HepG2 (cell line): ENCODE measurements around the gene PIAS3. TPM values are rescaled to one million over a fixed set of nuclear protein-coding genes. Genes with fewer than 3 reads are reported as not detected.

Experiments used
- CREM ChIP-seq, 2 experiments: sonication (generic) in 1 of 2; formaldehyde crosslinking in 1 of 2; IDR thresholded peaks; 2 replicates each; pipeline versions ENCODE4 v1.4.0 to v1.6.1; 2016 to 2020; ENCODE audit warnings: antibody characterized with exemption in 1 of 2, mild to moderate bottlenecking in 1 of 2, missing genetic modification reagents in 1 of 2
- DDIT3 ChIP-seq: sonication (generic); formaldehyde crosslinking; IDR thresholded peaks from 2 replicates; pipeline ENCODE4 v1.4.0; 2020; ENCODE audit warnings: mild to moderate bottlenecking, missing genetic modification reagents
- GMEB1 ChIP-seq: sonication (generic); formaldehyde crosslinking; IDR thresholded peaks from 2 replicates; pipeline ENCODE4 v1.5.1; 2020; ENCODE audit warnings: missing genetic modification reagents, mild to moderate bottlenecking, borderline replicate concordance
- IRF9 ChIP-seq: sonication (generic); formaldehyde crosslinking; IDR thresholded peaks from 2 replicates; pipeline ENCODE4 v1.8.0; 2022; ENCODE audit warnings: missing genetic modification reagents, mild to moderate bottlenecking, borderline replicate concordance
- KAT7 ChIP-seq: IDR thresholded peaks from 2 replicates; pipeline ENCODE4 v1.6.1; 2018; ENCODE audit warnings: borderline replicate concordance, missing compliant biosample characterization
- PRMT3 ChIP-seq: sonication (generic); formaldehyde crosslinking; IDR thresholded peaks from 2 replicates; pipeline ENCODE4 v1.8.1; 2022; ENCODE audit warnings: low read depth, mild to moderate bottlenecking, moderate library complexity, missing genetic modification reagents, borderline replicate concordance
- STAG1 ChIP-seq: sonication (generic); formaldehyde crosslinking; IDR thresholded peaks from 2 replicates; pipeline ENCODE4 v1.4.0; 2020; ENCODE audit warnings: missing genetic modification reagents
- STAT6 ChIP-seq: sonication (generic); formaldehyde crosslinking; IDR thresholded peaks from 2 replicates; pipeline ENCODE4 v1.4.0; 2020; ENCODE audit warnings: missing genetic modification reagents, mild to moderate bottlenecking, borderline replicate concordance
- SUZ12 ChIP-seq: fragments of 150-350 bp; IDR thresholded peaks from 2 replicates; pipeline ENCODE4 v1.6.1; 2014; ENCODE audit warnings: low read depth, low read length
- TFE3 ChIP-seq: IDR thresholded peaks from 2 replicates; pipeline ENCODE4 v1.6.1; 2016
- ZNF280B ChIP-seq: sonication (generic); formaldehyde crosslinking; IDR thresholded peaks from 2 replicates; pipeline ENCODE4 v1.5.0; 2020; ENCODE audit warnings: missing genetic modification reagents, mild to moderate bottlenecking, borderline replicate concordance
- ZNF678 ChIP-seq: sonication (generic); formaldehyde crosslinking; IDR thresholded peaks from 2 replicates; pipeline ENCODE4 v1.4.0; 2020; ENCODE audit warnings: mild to moderate bottlenecking, missing genetic modification reagents
- ZNF772 ChIP-seq: sonication (generic); formaldehyde crosslinking; IDR thresholded peaks from 2 replicates; pipeline ENCODE4 v1.5.0; 2020; ENCODE audit warnings: mild to moderate bottlenecking, missing genetic modification reagents
- ZNF878 ChIP-seq: sonication (generic); formaldehyde crosslinking; IDR thresholded peaks from 2 replicates; pipeline ENCODE4 v1.8.1; 2023; ENCODE audit warnings: mild to moderate bottlenecking, missing genetic modification reagents, moderate library complexity
- polyA plus RNA-seq, 8 experiments: library from polyadenylated mRNA; depleted of rRNA in 3 of 8; stranded (reverse) in 7 of 8; unstranded in 1 of 8; fragments of >200 nt; fragmentation: Illumina TruSeq in 4 of 8; extraction: Trizol in 4 of 8; gene quantifications; 2 replicates each; pipeline versions ENCODE4 v1.2.1 to v1.2.3, GENCODE V29; 2011 to 2016; ENCODE audit warnings: low read depth in 4 of 8, missing spikeins in 1 of 8, mixed read lengths in 1 of 8; ENCODE audit not compliant: insufficient read depth in 1 of 8
- total RNA-seq, 5 experiments: library from RNA; depleted of rRNA; stranded (reverse); fragments of >200 nt; fragmentation: Illumina TruSeq; extraction: Trizol; gene quantifications; 2 replicates each; pipeline ENCODE4 v1.2.3, GENCODE V29; 2016; ENCODE audit warnings: low read depth in 1 of 5
- TF ChIP-seq, protein P1 (sequence below): sonication (generic); formaldehyde crosslinking; IDR thresholded peaks from 2 replicates; pipeline ENCODE4 v1.4.0; 2020; ENCODE audit warnings: mild to moderate bottlenecking, low read depth, missing genetic modification reagents

Gene PIAS3
- total and polyA plus RNA-seq, 2 of the 13 experiments (the other 11 are each of a cell fraction or from before 2014, with no cell fraction given) = 3.7 to 8.0 TPM

GRCh38 chr1:145891587-145892485 lies 33.0 kb upstream of the PIAS3 start (continued):
- TF ChIP-seq, protein P1, sequence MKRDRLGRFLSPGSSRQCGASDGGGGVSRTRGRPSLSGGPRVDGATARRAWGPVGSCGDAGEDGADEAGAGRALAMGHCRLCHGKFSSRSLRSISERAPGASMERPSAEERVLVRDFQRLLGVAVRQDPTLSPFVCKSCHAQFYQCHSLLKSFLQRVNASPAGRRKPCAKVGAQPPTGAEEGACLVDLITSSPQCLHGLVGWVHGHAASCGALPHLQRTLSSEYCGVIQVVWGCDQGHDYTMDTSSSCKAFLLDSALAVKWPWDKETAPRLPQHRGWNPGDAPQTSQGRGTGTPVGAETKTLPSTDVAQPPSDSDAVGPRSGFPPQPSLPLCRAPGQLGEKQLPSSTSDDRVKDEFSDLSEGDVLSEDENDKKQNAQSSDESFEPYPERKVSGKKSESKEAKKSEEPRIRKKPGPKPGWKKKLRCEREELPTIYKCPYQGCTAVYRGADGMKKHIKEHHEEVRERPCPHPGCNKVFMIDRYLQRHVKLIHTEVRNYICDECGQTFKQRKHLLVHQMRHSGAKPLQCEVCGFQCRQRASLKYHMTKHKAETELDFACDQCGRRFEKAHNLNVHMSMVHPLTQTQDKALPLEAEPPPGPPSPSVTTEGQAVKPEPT (CRISPR knock-in tag) = 0 out of 2 replicates have a peak, but pooled peaks have one; percentile 0
- TF ChIP-seq DDIT3 (CRISPR knock-in tag) (no peak), STAG1 (peak; percentile 95), ZNF280B (CRISPR knock-in tag) (no peak; the same call in 1 of the 2 replicates), KAT7 (CRISPR knock-in tag) (no peak), ZNF772 (CRISPR knock-in tag) (peak; percentile 43; the same call in 1 of the 2 replicates), TFE3 (peak; percentile 37; the same call in 1 of the 2 replicates), GMEB1 (CRISPR knock-in tag) (peak; percentile 30; the same call in 1 of the 2 replicates), ZNF878 (peak; percentile 91), CREM (IDR thresholded peaks at IDR 0.05) (peak; percentile 75), CREM (CRISPR knock-in tag; IDR thresholded peaks at IDR 0.05) (no peak), SUZ12 (no peak), STAT6 (CRISPR knock-in tag) (no peak), PRMT3 (CRISPR knock-in tag) (peak; percentile 69; the same call in 1 of the 2 replicates), ZNF678 (CRISPR knock-in tag) (no peak), IRF9 (CRISPR knock-in tag) (no peak)
